ENCODE measurements around the gene ATP9B. TPM values are rescaled to one million over a fixed set of nuclear protein-coding genes. Genes with fewer than 3 reads are reported as not detected.

ATP9B gene
- polyA plus RNA-seq, 3 donors, result 7.2 to 20.3 (median 14.0) TPM

DNA sequence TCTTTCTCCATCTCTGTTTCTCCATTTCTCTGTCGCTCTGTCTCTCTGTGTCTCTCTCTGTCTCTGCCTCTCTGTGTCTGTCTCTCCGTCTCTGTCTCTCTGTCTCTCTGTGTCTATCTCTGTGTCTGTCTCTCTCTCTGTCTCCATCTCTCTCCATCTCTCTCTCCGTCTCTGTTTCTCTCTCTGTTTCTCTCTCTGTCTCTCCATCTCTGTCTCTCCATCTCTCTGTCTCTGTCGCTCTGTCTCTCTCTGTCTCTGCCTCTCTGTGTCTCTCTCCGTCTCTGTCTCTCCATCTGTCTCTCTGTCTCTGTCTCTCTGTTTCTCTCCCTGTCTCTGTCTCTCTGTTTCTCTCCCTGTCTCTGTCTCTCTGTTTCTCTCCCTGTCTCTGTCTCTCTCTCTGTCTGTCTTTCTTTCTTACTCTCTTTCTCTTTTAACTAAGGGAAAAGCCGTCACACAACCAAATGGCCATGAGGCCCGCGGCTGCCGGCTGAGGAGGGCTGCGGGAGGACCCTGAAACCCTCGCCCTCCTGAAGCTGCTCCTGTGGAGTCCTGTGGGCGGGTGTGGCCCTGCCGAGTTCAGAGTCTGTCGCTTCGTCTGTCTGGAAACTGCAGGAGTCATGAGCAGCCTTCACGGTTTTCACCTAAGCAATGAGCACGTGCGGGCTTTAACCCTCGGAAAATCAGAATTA, 355.8 kb downstream of the ATP9B start:
- Mint-ChIP-seq H3K4me3 (no peak overlapping the region), H3K4me1 (peaks cover 23% of the 10 kb centered on the region), H3K36me3 (peaks cover 37 to 55% of the 10 kb centered on the region in 2 donors), H3K27me3 (ENCODE audit: low read depth in 3 of 3) (peaks cover 2 to 3% (median 2%) of the 10 kb centered on the region in 3 donors), H3K27ac (peak overlapping the region in 6 of 7 donors; percentile 2 to 58 (median 36)), H3K9me3 (no peaks in the 10 kb centered on the region)
- no peak overlapping the region for H3K27ac ChIP-seq (ENCODE audit: low read depth in 1 of 2, low read length in 2 of 2)
- intact Hi-C loops (cut with micrococcal nuclease), result loop anchor here (5.0 kb wide), 2 partner anchors 38 to 43 kb away; no protein-coding TSS in a partner anchor
- H3K4me3 ChIP-seq (replicated peaks in 1 of 3; ENCODE audit: low read depth in 2 of 3, low read length in 3 of 3), result no peak overlapping the region
- DNase-seq, result no peak
- H3K4me1 ChIP-seq (ENCODE audit: control insufficient read depth in 1 of 2, insufficient read depth in 2 of 2, low read length in 2 of 2), result peaks cover 9 to 17% of the 10 kb centered on the region in 2 donors
- peaks cover 15 to 23% of the 10 kb centered on the region in 2 donors for H3K36me3 ChIP-seq (replicated peaks in 1 of 2; ENCODE audit: control insufficient read depth in 1 of 2, insufficient read depth in 2 of 2, low read length in 2 of 2)
- no peak overlapping the region for H3K4me2 ChIP-seq (replicated peaks; ENCODE audit: extremely low read depth, low read length, poor library complexity, severe bottlenecking)
- no peak overlapping the region for H2AFZ ChIP-seq (ENCODE audit: insufficient read depth, low read depth, low read length, poor library complexity, severe bottlenecking)
- H3K9ac ChIP-seq (ENCODE audit: insufficient read depth, low read length, poor library complexity, severe bottlenecking), result no peak overlapping the region
- no peaks in the 10 kb centered on the region for H3K27me3 ChIP-seq (ENCODE audit: control insufficient read depth in 2 of 2, insufficient read depth in 2 of 2, low read length in 2 of 2)
- no peaks in the 10 kb centered on the region for H3K9me3 ChIP-seq (replicated peaks in 1 of 2; ENCODE audit: control insufficient read depth in 1 of 2, insufficient read depth in 1 of 2, low read length in 2 of 2)
- H3K79me2 ChIP-seq (ENCODE audit: insufficient read depth, low read length), result peaks cover 9% of the 10 kb centered on the region
- H4K20me1 ChIP-seq (ENCODE audit: insufficient read depth, low read length), result peaks cover 73% of the 10 kb centered on the region
- TF ChIP-seq, protein P1, sequence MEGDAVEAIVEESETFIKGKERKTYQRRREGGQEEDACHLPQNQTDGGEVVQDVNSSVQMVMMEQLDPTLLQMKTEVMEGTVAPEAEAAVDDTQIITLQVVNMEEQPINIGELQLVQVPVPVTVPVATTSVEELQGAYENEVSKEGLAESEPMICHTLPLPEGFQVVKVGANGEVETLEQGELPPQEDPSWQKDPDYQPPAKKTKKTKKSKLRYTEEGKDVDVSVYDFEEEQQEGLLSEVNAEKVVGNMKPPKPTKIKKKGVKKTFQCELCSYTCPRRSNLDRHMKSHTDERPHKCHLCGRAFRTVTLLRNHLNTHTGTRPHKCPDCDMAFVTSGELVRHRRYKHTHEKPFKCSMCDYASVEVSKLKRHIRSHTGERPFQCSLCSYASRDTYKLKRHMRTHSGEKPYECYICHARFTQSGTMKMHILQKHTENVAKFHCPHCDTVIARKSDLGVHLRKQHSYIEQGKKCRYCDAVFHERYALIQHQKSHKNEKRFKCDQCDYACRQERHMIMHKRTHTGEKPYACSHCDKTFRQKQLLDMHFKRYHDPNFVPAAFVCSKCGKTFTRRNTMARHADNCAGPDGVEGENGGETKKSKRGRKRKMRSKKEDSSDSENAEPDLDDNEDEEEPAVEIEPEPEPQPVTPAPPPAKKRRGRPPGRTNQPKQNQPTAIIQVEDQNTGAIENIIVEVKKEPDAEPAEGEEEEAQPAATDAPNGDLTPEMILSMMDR (IDR thresholded peaks at IDR 0.05), result no peak
- WGBS (ENCODE audit: insufficient coverage), result 90% methylated on average over 19 of the region's 19 CpGs

DNA sequence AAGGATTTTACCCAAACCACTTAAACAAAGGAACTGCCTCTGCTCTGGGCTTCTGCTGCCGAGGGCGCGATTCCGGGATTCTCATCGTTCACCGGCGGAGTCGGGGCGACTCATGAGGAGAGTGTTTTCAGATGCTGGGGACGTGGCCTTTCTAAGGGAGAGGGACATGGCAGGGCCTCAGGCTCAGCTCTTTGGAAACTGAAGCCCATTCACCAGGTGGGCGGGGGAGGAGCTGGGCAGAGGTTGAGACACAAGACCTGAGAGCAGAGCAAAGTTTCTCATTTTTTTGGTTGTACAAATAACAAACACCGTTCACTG, 356.3 kb downstream of the ATP9B start:
- Histone ChIP-seq H2AFZ (ENCODE audit: insufficient read depth, low read depth, low read length, poor library complexity, severe bottlenecking) (no peak overlapping the region), H3K79me2 (ENCODE audit: insufficient read depth, low read length) (peaks cover 10% of the 10 kb centered on the region), H3K27me3 (ENCODE audit: control insufficient read depth in 2 of 2, insufficient read depth in 2 of 2, low read length in 2 of 2) (no peaks in the 10 kb centered on the region), H3K9me3 (replicated peaks in 1 of 2; ENCODE audit: control insufficient read depth in 1 of 2, insufficient read depth in 1 of 2, low read length in 2 of 2) (no peaks in the 10 kb centered on the region), H3K9ac (ENCODE audit: insufficient read depth, low read length, poor library complexity, severe bottlenecking) (no peak overlapping the region), H3K4me1 (ENCODE audit: control insufficient read depth in 1 of 2, insufficient read depth in 2 of 2, low read length in 2 of 2) (peaks cover 9 to 17% of the 10 kb centered on the region in 2 donors), H3K36me3 (replicated peaks in 1 of 2; ENCODE audit: control insufficient read depth in 1 of 2, insufficient read depth in 2 of 2, low read length in 2 of 2) (peaks cover 12 to 18% of the 10 kb centered on the region in 2 donors), H3K4me2 (replicated peaks; ENCODE audit: extremely low read depth, low read length, poor library complexity, severe bottlenecking) (no peak overlapping the region), H4K20me1 (ENCODE audit: insufficient read depth, low read length) (peaks cover 72% of the 10 kb centered on the region), H3K4me3 (replicated peaks in 1 of 3; ENCODE audit: low read depth in 2 of 3, low read length in 3 of 3) (no peak overlapping the region), H3K27ac (ENCODE audit: low read depth in 1 of 2, low read length in 2 of 2) (no peak overlapping the region)
- peaks cover 27% of the 10 kb centered on the region for H3K4me1 Mint-ChIP-seq
- H3K9me3 Mint-ChIP-seq, result no peaks in the 10 kb centered on the region
- H3K27me3 Mint-ChIP-seq (ENCODE audit: low read depth in 3 of 3), result peaks cover 0 to 3% (median 1%) of the 10 kb centered on the region in 3 donors
- no peak for DNase-seq
- H3K27ac Mint-ChIP-seq, result peak overlapping the region in 1 of 7 donors; percentile 41
- peaks cover 32 to 50% of the 10 kb centered on the region in 2 donors for H3K36me3 Mint-ChIP-seq
- H3K4me3 Mint-ChIP-seq, result no peak overlapping the region
- WGBS (ENCODE audit: insufficient coverage), result 93% methylated on average over 11 of the region's 12 CpGs
- TF ChIP-seq, protein P1 (IDR thresholded peaks at IDR 0.05), result no peak
- intact Hi-C loops (cut with micrococcal nuclease), result no loop called here

All from CD14-positive monocyte (primary cell).